ENCODE results near the gene WIPF2.

Gene WIPF2

DNA sequence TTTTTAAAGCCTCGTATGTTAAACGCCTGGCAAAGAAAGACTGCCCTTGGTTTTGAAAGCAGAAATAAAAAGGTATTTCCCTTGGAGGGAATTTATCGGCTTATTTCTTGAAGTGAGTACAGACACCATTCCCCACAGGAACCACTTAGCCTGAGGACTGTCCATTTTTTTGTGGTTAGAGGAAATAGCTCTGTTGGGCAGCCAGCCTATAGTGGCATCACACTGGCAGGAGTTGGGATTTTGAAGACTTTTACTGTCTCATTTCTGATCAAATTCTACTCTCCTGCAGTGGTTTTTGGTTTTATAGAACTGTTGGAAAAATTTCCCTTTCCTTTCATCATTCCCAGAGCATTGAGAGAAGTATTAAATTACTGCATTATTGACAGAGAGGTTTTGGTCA lies 34.5 kb downstream of the WIPF2 start:
- peak; percentile 15 for DNase-seq

DNA sequence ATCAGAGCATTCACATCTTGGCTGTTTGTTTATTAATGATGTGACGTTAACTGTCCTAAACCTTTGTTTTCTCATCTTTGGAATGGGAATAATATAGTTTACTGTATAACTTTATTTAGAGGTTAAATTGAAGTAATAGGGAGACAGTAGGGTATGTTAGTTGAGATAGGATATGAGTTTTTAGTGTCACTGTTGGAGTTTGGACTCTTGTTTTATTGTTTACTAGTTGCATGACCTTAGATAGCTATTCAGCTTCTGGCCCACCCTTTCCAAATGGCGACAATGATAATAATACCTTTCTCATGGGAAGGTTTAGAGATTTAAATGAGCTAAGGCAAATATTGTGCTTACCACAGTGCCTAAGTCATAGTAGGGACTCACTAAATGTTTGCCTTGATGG lies 40.4 kb downstream of the WIPF2 start:
- DNase-seq: no peak

DNA sequence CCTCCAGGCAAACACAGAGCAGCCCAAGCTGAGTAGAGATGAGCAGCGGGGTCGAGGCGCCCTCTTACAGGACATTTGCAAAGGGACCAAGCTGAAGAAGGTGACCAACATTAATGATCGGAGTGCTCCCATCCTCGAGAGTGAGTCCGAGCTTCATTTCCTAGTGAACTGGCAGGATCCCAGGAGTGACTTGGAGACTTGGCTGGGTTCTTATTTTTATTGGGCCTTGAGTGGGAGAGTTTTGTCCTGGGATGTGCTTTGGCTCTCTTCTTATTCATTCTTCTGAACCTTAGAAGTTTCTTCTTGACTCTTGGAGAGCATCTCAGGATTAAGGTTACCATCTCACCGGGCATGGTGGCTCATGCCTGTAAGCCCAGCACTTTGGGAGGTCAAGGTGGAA lies 41.4 kb downstream of the WIPF2 start:
- DNase-seq: no peak

DNA sequence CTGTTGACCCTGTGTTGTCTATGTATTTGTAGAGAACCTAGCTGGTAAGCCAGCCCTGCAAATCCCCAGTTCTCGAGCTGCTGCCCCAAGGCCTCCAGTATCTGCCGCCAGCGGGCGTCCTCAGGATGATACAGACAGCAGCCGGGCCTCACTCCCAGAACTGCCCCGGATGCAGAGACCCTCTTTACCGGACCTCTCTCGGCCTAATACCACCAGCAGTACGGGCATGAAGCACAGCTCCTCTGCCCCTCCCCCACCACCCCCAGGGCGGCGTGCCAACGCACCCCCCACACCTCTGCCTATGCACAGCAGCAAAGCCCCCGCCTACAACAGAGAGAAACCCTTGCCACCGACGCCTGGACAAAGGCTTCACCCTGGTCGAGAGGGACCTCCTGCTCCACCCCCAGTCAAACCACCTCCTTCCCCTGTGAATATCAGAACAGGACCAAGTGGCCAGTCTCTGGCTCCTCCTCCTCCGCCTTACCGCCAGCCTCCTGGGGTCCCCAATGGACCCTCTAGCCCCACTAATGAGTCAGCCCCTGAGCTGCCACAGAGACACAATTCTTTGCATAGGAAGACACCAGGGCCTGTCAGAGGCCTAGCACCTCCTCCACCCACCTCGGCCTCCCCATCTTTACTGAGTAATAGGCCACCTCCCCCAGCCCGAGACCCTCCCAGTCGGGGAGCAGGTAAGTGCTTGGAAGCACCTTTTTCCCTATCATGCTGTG lies 45.5 kb downstream of the WIPF2 start:
- no peak for DNase-seq

DNA sequence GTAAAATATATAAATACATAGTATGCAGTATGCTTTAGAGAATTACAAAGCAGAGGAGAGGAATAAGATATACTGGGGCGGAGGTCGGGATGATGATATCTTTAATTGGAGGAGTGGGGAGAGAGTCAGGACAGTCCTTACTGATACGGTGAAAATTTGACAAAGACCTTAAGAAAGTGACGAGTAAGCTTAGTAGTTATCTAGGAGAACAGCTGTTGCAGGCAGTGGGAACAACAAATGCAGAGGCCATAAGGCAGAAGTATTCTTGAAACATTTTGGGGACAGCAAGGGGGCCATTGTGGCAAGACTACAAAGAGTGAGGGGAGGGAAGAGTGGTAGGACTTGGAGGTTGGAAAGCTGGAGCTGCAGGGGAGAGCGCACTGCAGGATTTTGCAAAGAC lies 46.2 kb downstream of the WIPF2 start:
- DNase-seq: no peak

DNA sequence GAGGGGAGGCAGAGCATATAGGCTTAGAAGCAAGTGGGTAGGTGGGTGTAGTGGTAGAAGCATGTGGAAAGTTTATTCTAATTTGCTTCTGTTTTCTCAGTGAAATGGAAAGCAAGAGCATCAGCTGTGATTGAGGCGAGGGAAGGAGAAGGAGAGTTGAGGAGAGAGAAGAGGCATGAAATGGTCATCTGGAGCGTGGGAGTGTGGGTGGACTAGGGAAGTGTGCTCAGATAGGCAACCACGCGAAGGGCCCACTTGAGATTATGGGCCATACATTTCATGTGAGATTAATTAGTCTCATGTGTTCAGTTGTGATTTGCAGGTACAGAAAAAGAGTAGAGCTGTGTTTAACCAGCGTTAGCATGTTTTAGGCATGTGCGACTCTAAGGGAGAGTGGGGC lies 47.8 kb downstream of the WIPF2 start:
- no peak for DNase-seq

DNA sequence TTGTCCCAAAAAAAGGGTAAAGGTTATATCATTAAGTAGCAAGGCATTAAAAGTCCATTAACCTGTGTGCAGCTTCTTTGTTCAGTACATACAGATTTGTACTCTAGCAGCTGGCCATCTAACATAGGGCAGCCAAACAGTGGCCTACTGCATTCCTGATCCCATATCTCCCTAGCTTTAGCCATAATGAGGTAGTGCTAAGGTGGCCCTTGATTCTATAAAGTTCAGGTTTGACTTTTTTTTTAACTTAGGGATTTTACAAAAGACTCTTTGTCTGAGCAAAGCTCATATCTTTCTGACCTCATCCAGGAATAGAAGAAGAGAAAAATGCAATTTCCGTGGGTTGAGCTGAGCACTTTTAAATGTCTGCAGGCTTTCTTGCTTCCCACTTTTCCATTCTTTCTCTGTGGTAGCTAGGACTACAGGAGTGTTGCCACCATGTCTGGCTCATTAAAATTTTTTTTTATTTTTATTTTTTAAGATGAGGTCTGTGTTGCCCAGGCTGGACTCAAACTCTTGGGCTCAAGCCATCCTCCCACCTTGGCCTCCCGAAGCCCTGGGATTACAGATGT lies 49.1 kb downstream of the WIPF2 start:
- no peak for DNase-seq

DNA sequence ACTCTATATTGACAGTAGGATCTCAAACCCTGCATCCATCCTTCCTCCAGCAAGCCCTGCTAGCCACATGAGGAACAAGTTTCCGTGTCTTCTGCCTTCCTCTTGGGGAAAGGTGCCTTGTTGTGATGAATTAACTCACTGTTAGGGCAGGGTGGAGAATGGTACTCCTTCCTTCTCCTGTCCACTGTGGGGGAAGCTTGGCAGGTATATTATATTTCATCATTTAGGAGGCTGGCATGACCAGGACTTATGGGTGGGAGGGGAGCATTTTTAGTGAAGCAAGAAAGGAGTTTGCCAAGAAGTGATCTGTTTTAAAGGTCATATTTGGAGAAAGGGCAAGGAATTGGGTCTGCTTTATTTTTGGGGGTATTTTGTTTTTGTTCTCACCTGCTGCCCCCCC lies 59.3 kb downstream of the WIPF2 start:
- no peak for DNase-seq

DNA sequence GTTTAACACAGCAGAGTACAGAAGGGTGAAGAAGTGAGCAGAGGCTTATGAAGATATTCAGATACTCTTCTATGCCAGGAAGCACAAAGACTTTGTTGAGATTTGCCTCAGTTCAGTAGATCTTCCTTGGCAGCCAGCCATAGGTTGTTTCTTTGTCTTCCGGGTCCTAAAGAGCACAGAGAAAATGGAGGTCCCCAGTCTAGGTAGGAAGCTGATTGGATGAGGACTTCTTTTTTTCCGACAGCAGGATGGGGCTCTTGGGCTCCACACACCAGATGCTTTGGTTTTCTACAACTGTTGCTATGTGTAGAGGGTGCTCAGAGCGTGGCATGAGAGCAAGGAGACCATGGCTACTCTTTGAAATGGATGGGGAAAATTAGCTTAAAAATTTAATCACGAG lies 60.3 kb downstream of the WIPF2 start:
- no peak for DNase-seq

DNA sequence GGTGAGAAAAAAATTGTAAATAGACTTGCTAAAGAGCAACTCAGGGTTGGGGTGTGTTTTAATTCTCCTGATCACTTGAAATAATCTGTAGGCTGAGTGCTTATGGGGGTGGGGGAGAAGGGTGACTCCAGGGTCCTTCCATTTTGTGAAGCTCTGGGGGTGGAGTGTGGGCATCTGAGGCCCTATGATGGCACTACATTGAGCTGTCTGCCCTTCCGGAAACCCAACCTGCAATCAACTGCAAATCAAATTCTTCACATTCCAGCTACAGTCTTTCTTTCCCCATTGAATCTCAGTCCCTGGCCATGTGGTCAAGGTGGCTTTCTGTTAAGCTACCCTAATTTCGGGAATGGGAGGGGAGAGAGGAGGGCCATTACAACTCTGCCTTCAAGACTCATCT lies 62.6 kb downstream of the WIPF2 start:
- peak; percentile 4 for DNase-seq

DNA sequence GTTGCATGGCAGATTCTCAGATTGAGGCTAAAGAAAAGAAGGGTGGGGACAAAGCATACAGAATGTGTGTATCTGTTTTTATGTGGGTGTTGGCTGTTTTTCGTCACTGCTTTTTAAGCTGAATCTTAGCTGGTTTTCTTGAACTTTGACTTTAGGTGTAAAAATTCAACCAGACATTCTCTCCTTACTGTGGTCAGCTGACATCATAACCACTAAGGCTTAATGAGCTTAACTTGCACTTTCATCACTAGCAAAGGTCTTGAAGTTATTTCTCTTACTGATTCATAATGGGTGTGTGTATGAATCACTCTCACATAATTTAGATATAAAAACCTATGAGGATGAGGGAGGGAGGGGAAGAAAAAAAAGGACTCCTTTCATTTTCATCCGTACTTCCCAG lies 64.6 kb downstream of the WIPF2 start:
- DNase-seq: peak; percentile 94

DNA sequence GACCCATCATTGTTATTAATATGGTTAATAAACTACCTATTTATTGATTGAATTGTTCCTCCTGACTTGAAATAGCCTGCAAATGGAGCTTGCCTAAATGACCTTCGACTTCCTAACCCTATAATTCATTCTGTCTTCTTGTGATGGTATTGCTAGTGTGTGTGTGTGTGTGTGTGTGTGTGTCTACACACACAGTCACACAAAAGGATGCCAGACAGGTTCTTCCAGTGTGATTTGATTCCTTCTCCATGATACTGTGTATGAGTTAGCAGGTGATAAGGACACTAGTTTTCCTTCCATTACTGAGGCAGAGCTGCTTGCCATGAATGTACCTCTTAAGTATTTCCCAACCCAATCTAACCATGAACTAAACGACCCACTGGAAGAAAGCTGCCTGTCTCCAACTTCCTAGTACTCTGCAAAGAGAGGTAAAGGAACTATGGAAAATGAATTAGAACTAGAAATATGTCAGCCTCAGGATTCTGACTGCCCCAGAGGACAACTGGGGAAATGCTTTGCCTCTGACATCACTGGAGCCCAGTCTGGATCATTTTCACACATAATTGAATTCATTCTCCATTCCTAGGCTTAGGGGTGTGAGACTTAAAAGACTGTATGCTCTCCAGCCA lies 65.1 kb downstream of the WIPF2 start:
- peak; percentile 94 for DNase-seq

DNA sequence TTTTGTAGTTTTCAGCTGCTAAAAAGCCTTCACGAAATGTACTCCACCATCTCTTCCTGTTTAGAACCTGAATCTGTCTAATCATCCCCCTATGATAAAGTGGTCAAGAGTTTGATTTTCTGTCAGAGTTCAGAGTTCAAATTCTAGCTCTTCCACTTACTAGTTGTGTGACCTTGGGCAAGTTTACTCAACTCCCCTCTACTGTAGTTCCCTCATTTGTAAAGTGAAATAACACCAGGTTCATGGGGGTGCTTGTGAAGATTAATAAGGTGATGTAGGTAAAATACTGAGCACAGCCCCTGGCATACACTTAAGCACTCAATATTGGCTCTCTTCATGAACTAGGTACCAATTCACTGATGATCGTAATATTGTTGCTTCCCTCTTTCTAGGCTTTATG lies 67.4 kb downstream of the WIPF2 start:
- no peak for DNase-seq

DNA sequence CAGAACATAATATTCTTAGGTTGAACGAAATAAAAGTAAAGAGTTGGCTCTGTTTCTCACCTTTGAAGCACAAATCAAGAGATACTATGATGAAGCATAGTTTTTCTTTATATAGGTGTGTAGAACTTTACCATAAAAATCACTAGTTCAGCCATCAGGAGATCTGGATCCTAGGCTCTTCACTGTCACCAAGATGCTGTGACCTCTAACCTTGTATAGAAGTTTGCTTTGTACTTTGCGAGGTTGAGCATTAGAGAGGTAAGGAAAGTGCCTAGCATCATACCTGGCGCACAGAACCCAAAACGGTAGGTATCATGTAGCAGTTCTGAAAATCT lies 68.0 kb downstream of the WIPF2 start:
- no peak for DNase-seq

DNA sequence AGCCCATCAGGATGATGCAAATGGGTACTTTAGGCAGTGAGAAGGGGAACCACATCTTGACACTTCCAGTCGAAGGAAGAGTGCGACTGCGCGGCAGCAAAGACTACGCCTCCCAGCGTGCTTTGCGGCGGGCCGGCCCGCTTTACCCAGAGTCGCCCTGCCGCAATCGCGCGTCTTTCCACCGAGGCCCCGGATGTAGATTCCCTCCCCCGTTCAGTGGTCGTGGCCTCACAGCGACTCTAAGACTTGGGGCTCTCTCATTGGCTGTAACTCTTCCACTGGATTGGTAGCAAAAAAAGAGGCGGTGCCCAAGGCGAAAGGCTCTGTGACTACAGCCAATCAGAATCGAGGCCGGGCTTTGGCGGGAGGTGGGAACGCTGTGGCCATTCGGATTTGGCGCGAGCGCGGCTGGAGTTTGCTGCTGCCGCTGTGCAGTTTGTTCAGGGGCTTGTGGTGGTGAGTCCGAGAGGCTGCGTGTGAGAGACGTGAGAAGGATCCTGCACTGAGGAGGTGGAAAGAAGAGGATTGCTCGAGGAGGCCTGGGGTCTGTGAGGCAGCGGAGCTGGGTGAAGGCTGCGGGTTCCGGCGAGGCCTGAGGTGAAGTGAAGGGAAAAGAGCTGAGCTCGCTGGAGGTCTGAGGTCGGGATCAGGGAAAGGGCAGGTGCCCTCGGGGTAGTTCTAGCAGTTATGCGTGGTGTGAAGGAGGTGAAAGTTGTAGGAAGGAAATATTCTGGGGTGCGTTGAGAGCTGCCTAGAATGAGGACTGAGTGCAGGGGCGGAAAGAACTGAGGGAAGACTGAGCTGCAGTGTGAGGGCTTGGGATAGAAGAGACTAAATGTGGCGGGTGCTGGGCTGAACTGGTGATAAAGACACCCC lies 68.6 kb downstream of the WIPF2 start, which contains the start of gene CDC6:
TSS of gene CDC6 (plus strand) at position 386 of the 876 bp plus-strand sequence. CDS start 1,542 bp downstream, outside the sequence.
- peak; percentile 100 for DNase-seq

DNA sequence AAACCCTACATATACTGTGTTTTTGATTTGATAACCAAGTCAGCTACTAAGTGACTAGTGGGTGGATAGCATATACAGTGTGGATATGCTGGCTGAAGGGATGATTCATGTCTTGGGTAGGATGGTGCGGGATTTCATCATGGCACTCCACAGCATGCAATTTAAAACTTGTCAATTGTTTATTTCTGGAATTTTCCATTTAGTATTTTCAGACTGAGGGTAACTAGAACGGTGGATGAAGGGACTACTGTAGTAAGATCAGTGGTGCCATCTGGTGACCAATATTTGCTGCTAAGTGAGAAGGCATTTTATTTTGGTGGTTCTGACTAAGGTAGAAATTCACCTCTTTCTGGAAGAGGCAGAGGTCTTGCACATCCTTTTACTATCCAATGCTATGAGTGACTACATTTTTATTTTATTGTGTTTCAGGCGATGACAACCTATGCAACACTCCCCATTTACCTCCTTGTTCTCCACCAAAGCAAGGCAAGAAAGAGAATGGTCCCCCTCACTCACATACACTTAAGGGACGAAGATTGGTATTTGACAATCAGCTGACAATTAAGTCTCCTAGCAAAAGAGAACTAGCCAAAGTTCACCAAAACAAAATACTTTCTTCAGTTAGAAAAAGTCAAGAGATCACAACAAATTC lies 71.7 kb downstream of the WIPF2 start:
- DNase-seq: peak; percentile 86

DNA sequence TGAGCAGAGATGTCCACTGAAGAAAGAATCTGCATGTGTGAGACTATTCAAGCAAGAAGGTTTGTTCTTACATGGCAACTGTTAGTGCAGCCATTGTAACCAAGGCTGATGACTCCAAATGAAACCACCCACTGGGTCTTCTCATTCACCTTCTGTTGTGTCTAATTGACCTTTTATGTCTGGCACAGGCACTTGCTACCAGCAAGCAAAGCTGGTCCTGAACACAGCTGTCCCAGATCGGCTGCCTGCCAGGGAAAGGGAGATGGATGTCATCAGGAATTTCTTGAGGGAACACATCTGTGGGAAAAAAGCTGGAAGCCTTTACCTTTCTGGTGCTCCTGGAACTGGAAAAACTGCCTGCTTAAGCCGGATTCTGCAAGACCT lies 72.2 kb downstream of the WIPF2 start:
- DNase-seq: no peak

DNA sequence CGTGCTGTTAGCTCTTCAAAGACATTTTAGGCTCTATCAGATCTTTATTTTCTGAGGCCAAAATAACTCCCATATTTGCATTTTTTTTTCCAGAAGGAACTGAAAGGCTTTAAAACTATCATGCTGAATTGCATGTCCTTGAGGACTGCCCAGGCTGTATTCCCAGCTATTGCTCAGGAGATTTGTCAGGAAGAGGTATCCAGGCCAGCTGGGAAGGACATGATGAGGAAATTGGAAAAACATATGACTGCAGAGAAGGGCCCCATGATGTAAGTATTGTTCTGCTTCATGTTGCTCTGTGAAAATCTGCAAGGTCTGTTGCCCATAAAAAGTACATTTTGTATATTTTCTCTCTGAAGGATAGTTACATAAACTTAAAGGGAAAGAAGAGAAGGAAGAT lies 74.3 kb downstream of the WIPF2 start:
- no peak for DNase-seq

DNA sequence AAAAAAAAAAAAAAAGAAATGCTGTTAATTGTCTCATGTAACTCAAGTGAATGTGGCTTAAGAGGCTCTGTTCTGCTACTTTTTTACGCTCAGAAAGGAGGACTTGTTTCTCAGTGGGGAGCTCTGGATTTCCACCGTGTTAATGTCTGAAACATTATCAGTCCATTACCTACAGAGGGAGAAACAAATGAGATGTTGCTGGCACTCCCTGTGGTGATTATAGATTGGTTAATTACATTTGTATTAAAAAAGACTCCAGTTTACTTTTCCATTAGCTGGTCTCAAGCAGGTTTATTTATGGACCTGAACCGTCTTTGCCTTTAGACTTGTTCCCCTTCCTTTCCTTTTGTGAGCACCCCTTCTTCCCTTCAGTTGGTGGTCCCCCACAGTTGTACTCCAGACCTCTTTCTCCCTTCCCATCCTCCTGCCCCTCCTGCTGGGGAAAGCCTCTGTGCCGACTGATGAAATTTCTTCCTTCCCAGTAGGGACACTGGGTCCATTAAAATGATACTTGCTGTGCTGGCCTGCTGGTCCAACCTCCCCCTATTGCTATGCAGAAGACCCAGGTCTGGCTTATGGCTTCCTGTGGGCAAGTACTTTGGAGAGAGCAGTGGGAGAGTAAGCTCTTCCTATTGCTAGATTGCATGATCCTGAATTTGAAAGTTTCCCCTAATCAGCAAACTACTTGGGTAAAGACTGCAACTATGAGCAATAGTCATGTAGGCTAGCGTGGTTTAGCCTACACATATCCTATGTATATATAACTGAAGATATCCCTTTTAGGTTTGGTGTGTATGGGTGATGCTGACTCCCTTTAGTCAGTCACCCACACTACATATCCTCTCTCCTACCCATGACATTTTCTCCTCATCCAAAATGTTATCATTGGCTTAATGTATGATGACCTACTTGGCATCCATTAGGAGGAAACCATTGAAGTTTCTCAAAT lies 76.7 kb downstream of the WIPF2 start:
- DNase-seq: no peak

DNA sequence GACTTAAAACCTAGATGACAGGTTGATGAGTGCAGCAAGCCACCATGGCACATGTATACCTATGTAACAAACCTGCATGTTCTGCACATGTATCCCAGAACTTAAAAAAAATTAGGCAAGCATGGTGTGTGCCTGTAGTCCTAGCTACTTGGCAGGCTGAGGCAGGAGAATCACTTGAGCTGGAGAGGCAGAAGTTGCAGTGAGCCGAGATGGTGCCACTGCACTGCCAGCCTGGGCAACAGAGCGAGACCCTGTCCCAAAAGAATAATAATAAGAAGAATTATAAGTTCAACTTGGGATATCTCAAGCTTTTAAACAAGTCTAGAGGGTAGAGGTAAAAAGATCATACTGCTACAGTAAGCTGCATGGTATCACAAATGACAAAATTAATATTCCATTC lies 78.4 kb downstream of the WIPF2 start:
- no peak for DNase-seq

DNA sequence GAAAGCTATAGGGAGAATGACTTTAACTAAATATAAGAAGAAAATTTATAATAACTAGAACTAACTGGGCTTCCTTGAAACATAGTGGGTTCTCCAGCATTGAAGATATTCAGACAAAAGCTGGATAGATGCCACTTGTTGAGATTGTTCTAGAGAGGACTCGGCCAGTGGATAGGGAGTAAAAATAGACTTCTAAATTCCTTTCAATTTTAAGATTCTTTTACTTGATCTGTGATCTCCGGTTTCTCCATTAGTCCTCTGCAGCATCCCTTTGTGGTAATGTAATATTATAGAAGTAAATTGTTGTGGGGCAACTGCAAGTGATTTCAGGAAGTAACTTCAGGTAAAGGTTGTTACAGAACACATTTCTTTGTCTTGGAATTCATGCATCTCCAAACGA lies 79.6 kb downstream of the WIPF2 start:
- DNase-seq: peak; percentile 83

All from fibroblast of skin of back (primary cell).